Stimulated activated naive B cell treated with anti-CD40 and anti-IgM and Interleukin-4, amounts not matched to agents 10 μg/mL and 1 μg/mL and 100 μg/mL, for 72 hours (primary cell): ENCODE data around the gene BICC1.

Source experiments
- ATAC-seq, 2 donors: fragments of 150-1000 bp; cut with Tn5 transposase; replicated peaks; 2 replicates each; pipeline ENCODE4 v1.10.0; 2021; ENCODE audit warnings: moderate library complexity in 1 of 2
- DNase-seq: peaks from one replicate; pipeline ENCODE4 v3.0.0; 2021
- H3K27ac Mint-ChIP-seq: one replicate; pipeline ENCODE4 v1.8.0; 2022; ENCODE audit warnings: mild to moderate bottlenecking, mixed read lengths
- H3K27me3 Mint-ChIP-seq, 2 donors: one replicate each; pipeline ENCODE4 v1.8.0; 2022; ENCODE audit warnings: mixed read lengths in 2 of 2
- H3K36me3 Mint-ChIP-seq, 2 donors: one replicate each; pipeline ENCODE4 v1.8.0; 2022; ENCODE audit warnings: mixed read lengths in 2 of 2, mild to moderate bottlenecking in 1 of 2
- H3K4me1 Mint-ChIP-seq, 2 donors: one replicate each; pipeline ENCODE4 v1.8.0; 2022; ENCODE audit warnings: mixed read lengths in 2 of 2, mild to moderate bottlenecking in 1 of 2
- H3K4me3 Mint-ChIP-seq, 2 donors: one replicate each; pipeline ENCODE4 v1.8.0; 2022; ENCODE audit warnings: mild to moderate bottlenecking in 2 of 2, mixed read lengths in 2 of 2, moderate library complexity in 1 of 2
- H3K9me3 Mint-ChIP-seq, 2 donors: one replicate each; pipeline ENCODE4 v1.8.0; 2022; ENCODE audit warnings: mixed read lengths in 2 of 2, mild to moderate bottlenecking in 1 of 2

Gene BICC1

GRCh38 chr10:58535311-58535710 is 22.6 kb downstream of the BICC1 start:
- no peaks in the 10 kb centered on the region for H3K4me1 Mint-ChIP-seq
- no peak overlapping the region for H3K27ac Mint-ChIP-seq
- H3K9me3 Mint-ChIP-seq, result peaks cover 8 to 18% of the 10 kb centered on the region in 2 donors
- no peaks in the 10 kb centered on the region for H3K36me3 Mint-ChIP-seq
- ATAC-seq (no peak), DNase-seq (no peak)
- no peak overlapping the region for H3K4me3 Mint-ChIP-seq
- peaks cover 5 to 9% of the 10 kb centered on the region in 2 donors for H3K27me3 Mint-ChIP-seq

GRCh38 chr10:58543141-58543540 is 30.5 kb downstream of the BICC1 start:
- no peak for ATAC-seq
- Mint-ChIP-seq H3K27me3 (no peaks in the 10 kb centered on the region), H3K9me3 (peaks cover 0 to 1% of the 10 kb centered on the region in 2 donors), H3K27ac (no peak overlapping the region), H3K36me3 (no peaks in the 10 kb centered on the region), H3K4me1 (no peaks in the 10 kb centered on the region), H3K4me3 (no peak overlapping the region)
- DNase-seq, result no peak

- H3K4me3 Mint-ChIP-seq, result no peak overlapping the region
- H3K27me3 Mint-ChIP-seq, result no peaks in the 10 kb centered on the region
- H3K27ac Mint-ChIP-seq, result no peak overlapping the region
- no peak for ATAC-seq
- no peaks in the 10 kb centered on the region for H3K9me3 Mint-ChIP-seq
- no peaks in the 10 kb centered on the region for H3K4me1 Mint-ChIP-seq
- no peak for DNase-seq
- H3K36me3 Mint-ChIP-seq, result no peaks in the 10 kb centered on the region
These were observed 31.5 kb downstream of the BICC1 start for GRCh38 chr10:58544135-58544534.

GRCh38 chr10:58545427-58545826 is 32.8 kb downstream of the BICC1 start:
- no peaks in the 10 kb centered on the region for H3K9me3 Mint-ChIP-seq
- H3K36me3 Mint-ChIP-seq, result no peaks in the 10 kb centered on the region
- ATAC-seq, result no peak
- no peak for DNase-seq
- no peak overlapping the region for H3K4me3 Mint-ChIP-seq
- no peak overlapping the region for H3K27ac Mint-ChIP-seq
- H3K27me3 Mint-ChIP-seq, result no peaks in the 10 kb centered on the region
- H3K4me1 Mint-ChIP-seq, result no peaks in the 10 kb centered on the region

GRCh38 chr10:58546137-58546536 is 33.5 kb downstream of the BICC1 start:
- H3K4me1 Mint-ChIP-seq, result no peaks in the 10 kb centered on the region
- no peak overlapping the region for H3K4me3 Mint-ChIP-seq
- H3K27ac Mint-ChIP-seq, result no peak overlapping the region
- DNase-seq (no peak), ATAC-seq (no peak)
- H3K9me3 Mint-ChIP-seq, result no peaks in the 10 kb centered on the region
- H3K36me3 Mint-ChIP-seq, result no peaks in the 10 kb centered on the region
- H3K27me3 Mint-ChIP-seq, result no peaks in the 10 kb centered on the region

- DNase-seq, result no peak
- no peaks in the 10 kb centered on the region for H3K36me3 Mint-ChIP-seq
- H3K9me3 Mint-ChIP-seq, result no peaks in the 10 kb centered on the region
- H3K27me3 Mint-ChIP-seq, result no peaks in the 10 kb centered on the region
- no peak overlapping the region for H3K4me3 Mint-ChIP-seq
- no peak for ATAC-seq
- no peak overlapping the region for H3K27ac Mint-ChIP-seq
- H3K4me1 Mint-ChIP-seq, result no peaks in the 10 kb centered on the region
These were observed 34.2 kb downstream of the BICC1 start for GRCh38 chr10:58546722-58547445.

- no peaks in the 10 kb centered on the region for H3K4me1 Mint-ChIP-seq
- no peaks in the 10 kb centered on the region for H3K36me3 Mint-ChIP-seq
- no peak overlapping the region for H3K27ac Mint-ChIP-seq
- DNase-seq, result no peak
- peaks cover 0 to under 1% of the 10 kb centered on the region in 2 donors for H3K9me3 Mint-ChIP-seq
- H3K27me3 Mint-ChIP-seq, result no peaks in the 10 kb centered on the region
- no peak overlapping the region for H3K4me3 Mint-ChIP-seq
- ATAC-seq, result no peak
These were observed 35.3 kb downstream of the BICC1 start for GRCh38 chr10:58547963-58548362.

GRCh38 chr10:58554316-58554715 is 41.6 kb downstream of the BICC1 start:
- Mint-ChIP-seq H3K36me3 (no peaks in the 10 kb centered on the region), H3K27me3 (no peaks in the 10 kb centered on the region), H3K27ac (no peak overlapping the region), H3K4me1 (no peaks in the 10 kb centered on the region), H3K9me3 (peaks cover 0 to 7% of the 10 kb centered on the region in 2 donors), H3K4me3 (no peak overlapping the region)
- no peak for DNase-seq
- ATAC-seq, result no peak

GRCh38 chr10:58555170-58555929 is 42.7 kb downstream of the BICC1 start:
- Mint-ChIP-seq H3K36me3 (no peaks in the 10 kb centered on the region), H3K4me3 (no peak overlapping the region), H3K9me3 (peaks cover 10 to 11% of the 10 kb centered on the region in 2 donors), H3K27me3 (no peaks in the 10 kb centered on the region), H3K4me1 (no peaks in the 10 kb centered on the region), H3K27ac (no peak overlapping the region)
- ATAC-seq, result no peak
- no peak for DNase-seq

GRCh38 chr10:58555930-58556311 is 43.2 kb downstream of the BICC1 start:
- Mint-ChIP-seq H3K9me3 (peaks cover 11% of the 10 kb centered on the region in 2 donors), H3K27ac (no peak overlapping the region), H3K4me3 (no peak overlapping the region), H3K4me1 (no peaks in the 10 kb centered on the region), H3K27me3 (no peaks in the 10 kb centered on the region), H3K36me3 (no peaks in the 10 kb centered on the region)
- DNase-seq, result no peak
- ATAC-seq, result no peak

- Mint-ChIP-seq H3K9me3 (peaks cover 15 to 16% of the 10 kb centered on the region in 2 donors), H3K4me3 (no peak overlapping the region), H3K36me3 (no peaks in the 10 kb centered on the region), H3K27me3 (no peaks in the 10 kb centered on the region), H3K27ac (no peak overlapping the region), H3K4me1 (no peaks in the 10 kb centered on the region)
- ATAC-seq, result no peak
- DNase-seq, result no peak
These were observed 44.0 kb downstream of the BICC1 start for GRCh38 chr10:58556516-58557165.

GRCh38 chr10:58557714-58558113 is 45.0 kb downstream of the BICC1 start:
- Mint-ChIP-seq H3K4me1 (no peaks in the 10 kb centered on the region), H3K9me3 (peaks cover 23 to 24% of the 10 kb centered on the region in 2 donors), H3K4me3 (no peak overlapping the region), H3K36me3 (peaks cover under 1 to 1% of the 10 kb centered on the region in 2 donors), H3K27ac (no peak overlapping the region), H3K27me3 (no peaks in the 10 kb centered on the region)
- no peak for ATAC-seq
- no peak for DNase-seq

GRCh38 chr10:58560068-58560467 is 47.4 kb downstream of the BICC1 start:
- H3K4me3 Mint-ChIP-seq, result no peak overlapping the region
- H3K27ac Mint-ChIP-seq, result no peak overlapping the region
- no peaks in the 10 kb centered on the region for H3K27me3 Mint-ChIP-seq
- no peaks in the 10 kb centered on the region for H3K4me1 Mint-ChIP-seq
- H3K9me3 Mint-ChIP-seq, result peaks cover 26 to 28% of the 10 kb centered on the region in 2 donors
- no peak for DNase-seq
- H3K36me3 Mint-ChIP-seq, result peaks cover 3% of the 10 kb centered on the region in 2 donors
- no peak for ATAC-seq

- peaks cover 17 to 20% of the 10 kb centered on the region in 2 donors for H3K9me3 Mint-ChIP-seq
- no peak for DNase-seq
These were observed 52.6 kb downstream of the BICC1 start for GRCh38 chr10:58565271-58565670.

GRCh38 chr10:58567652-58568051 is 55.0 kb downstream of the BICC1 start:
- H3K27ac Mint-ChIP-seq, result no peak overlapping the region
- no peak for DNase-seq
- ATAC-seq, result no peak
- peaks cover 2 to 3% of the 10 kb centered on the region in 2 donors for H3K36me3 Mint-ChIP-seq
- no peak overlapping the region for H3K4me3 Mint-ChIP-seq
- H3K4me1 Mint-ChIP-seq, result no peaks in the 10 kb centered on the region
- H3K27me3 Mint-ChIP-seq, result no peaks in the 10 kb centered on the region
- peaks cover 3 to 9% of the 10 kb centered on the region in 2 donors for H3K9me3 Mint-ChIP-seq

More at GRCh38 chr10:58565271-58565670, 52.6 kb downstream of the BICC1 start:
- Mint-ChIP-seq H3K27ac (no peak overlapping the region), H3K36me3 (peaks cover 3% of the 10 kb centered on the region in 2 donors), H3K4me1 (no peaks in the 10 kb centered on the region), H3K4me3 (no peak overlapping the region), H3K27me3 (no peaks in the 10 kb centered on the region)
- ATAC-seq, result no peak
